ENCODE data around the gene ZSWIM6.

Gene ZSWIM6

DNA sequence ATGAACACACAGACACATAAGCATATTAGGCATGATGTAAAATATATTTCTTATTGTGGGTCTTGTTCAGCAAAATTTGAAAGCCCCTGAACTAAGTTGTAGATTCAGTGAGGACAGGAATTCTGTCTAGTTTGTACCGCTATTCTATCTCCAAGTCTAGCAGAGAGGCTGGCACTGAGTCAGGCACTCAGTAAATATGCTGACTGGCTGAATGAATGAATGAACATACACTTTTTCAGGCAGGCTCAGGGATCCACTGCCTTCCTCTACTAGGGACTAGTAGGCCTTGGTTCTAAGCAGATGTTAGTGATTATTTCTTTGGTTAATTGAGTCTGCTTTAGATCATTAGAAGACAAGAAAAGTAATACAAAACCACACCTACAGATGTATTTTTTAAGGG is 157.5 kb downstream of the ZSWIM6 start:
- no peak overlapping the region for H3K4me3 ChIP-seq (ENCODE audit: low read depth, low read length)
- TF ChIP-seq, protein P1, sequence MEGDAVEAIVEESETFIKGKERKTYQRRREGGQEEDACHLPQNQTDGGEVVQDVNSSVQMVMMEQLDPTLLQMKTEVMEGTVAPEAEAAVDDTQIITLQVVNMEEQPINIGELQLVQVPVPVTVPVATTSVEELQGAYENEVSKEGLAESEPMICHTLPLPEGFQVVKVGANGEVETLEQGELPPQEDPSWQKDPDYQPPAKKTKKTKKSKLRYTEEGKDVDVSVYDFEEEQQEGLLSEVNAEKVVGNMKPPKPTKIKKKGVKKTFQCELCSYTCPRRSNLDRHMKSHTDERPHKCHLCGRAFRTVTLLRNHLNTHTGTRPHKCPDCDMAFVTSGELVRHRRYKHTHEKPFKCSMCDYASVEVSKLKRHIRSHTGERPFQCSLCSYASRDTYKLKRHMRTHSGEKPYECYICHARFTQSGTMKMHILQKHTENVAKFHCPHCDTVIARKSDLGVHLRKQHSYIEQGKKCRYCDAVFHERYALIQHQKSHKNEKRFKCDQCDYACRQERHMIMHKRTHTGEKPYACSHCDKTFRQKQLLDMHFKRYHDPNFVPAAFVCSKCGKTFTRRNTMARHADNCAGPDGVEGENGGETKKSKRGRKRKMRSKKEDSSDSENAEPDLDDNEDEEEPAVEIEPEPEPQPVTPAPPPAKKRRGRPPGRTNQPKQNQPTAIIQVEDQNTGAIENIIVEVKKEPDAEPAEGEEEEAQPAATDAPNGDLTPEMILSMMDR (IDR thresholded peaks at IDR 0.05; ENCODE audit: insufficient read depth, low read length, missing control alignments), result no peak
- no peak for DNase-seq (ENCODE audit: low read depth, low spot score)
- CTCF ChIA-PET, result interaction anchor here (0.7 kb wide), 1 partner anchor 136 kb away, joined by 3 read pairs; no protein-coding TSS in a partner anchor
- POLR2A ChIA-PET, result no interaction called here

DNA sequence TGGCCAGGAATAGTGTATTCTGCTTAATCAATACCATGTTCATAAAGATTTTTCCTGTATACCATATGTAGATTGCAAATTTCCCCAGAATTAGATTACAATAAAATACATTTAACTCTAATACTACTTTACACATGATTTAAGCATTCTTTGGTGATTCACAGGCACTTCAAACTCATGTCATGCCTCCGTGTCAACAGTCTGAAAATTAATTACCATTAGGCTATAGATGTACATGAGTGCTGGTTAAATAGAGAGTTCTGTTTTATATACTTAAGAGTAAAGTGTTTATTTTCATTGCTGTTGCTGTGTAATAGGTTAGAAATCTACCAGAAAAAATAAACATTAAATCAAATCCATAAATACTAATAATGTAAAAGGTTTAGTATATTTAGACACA is 159.8 kb downstream of the ZSWIM6 start:
- POLR2A ChIA-PET, result no interaction called here

DNA sequence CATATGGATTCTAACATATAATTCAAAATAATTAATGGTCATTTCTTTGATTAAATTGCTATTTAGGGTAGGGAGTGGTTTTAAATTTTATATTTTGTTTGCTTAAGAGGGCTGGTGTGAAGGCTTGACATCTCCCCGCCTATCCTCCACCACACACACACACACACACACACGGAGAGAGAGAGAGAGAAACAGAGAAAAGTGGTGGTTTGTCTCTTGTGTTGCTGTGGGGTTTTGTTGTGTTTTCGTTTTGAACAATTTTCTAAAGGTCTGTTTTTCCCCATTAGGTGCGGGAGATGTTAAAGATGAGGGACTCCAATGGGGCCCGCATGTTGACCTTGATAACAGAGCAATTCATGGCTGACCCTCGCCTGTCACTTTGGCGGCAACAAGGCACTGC is 161.9 kb downstream of the ZSWIM6 start:
- TF ChIP-seq, protein P1 (IDR thresholded peaks at IDR 0.05; ENCODE audit: insufficient read depth, low read length, missing control alignments), result no peak
- POLR2A ChIA-PET, result no interaction called here

More for the DNA sequence above, 159.8 kb downstream of the ZSWIM6 start:
- H3K4me3 ChIP-seq (ENCODE audit: low read depth, low read length), result no peak overlapping the region
- TF ChIP-seq, protein P1 (IDR thresholded peaks at IDR 0.05; ENCODE audit: insufficient read depth, low read length, missing control alignments), result no peak
- no peak for DNase-seq (ENCODE audit: low read depth, low spot score)
- CTCF ChIA-PET, result interaction anchor here (1.0 to 1.6 kb wide), 3 partner anchors 10 to 167 kb away, joined by 3 to 4 read pairs (median 4); no protein-coding TSS in a partner anchor

DNA sequence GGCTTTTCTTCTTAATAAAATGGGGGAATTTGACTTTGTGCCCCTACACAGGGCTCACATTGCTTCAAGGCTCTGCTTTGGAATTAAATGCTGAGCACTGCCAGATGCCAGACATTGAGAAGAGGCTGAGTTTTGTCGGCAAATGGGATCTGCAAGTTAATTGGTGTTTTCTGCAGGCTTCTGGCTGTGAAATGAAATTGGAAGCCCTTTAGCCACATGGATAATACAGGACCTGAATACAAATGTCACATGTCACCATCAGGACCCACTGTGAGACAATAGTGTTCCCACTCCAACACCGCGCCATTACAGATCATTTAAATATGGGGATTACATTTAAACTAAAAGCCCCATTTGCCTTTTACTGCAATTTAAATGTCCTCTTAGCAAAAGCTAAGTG is 164.4 kb downstream of the ZSWIM6 start:
- ChIA-PET CTCF (no interaction called here), POLR2A (no interaction called here)
- no peak overlapping the region for H3K4me3 ChIP-seq (ENCODE audit: low read depth, low read length)
- no peak for DNase-seq (ENCODE audit: low read depth, low spot score)
- TF ChIP-seq, protein P1 (IDR thresholded peaks at IDR 0.05; ENCODE audit: insufficient read depth, low read length, missing control alignments), result no peak

More for the DNA sequence above, 161.9 kb downstream of the ZSWIM6 start:
- CTCF ChIA-PET, result no interaction called here
- no peak for DNase-seq (ENCODE audit: low read depth, low spot score)
- no peak overlapping the region for H3K4me3 ChIP-seq (ENCODE audit: low read depth, low read length)

DNA sequence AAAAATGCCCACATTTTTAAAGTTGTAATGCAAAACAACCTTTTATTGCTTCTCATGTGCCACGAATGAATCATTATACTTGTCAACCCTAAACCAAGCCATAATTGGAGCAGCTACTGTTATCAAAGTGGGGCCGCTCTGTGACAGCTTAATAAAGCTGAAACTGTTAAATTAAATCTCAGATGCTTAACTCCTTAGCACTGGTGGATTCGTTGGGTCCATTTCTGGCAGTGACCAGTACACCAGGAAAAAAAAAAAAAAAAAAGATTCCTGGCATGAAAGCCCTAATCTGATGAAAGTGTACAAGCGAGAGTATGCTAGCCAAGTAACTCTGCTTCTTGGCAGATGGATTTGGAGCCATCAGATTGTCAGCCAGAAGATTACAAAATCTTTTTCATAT is 164.8 kb downstream of the ZSWIM6 start:
- TF ChIP-seq, protein P1 (IDR thresholded peaks at IDR 0.05; ENCODE audit: insufficient read depth, low read length, missing control alignments), result no peak
- no peak overlapping the region for H3K4me3 ChIP-seq (ENCODE audit: low read depth, low read length)
- POLR2A ChIA-PET, result no interaction called here
- CTCF ChIA-PET, result no interaction called here
- no peak for DNase-seq (ENCODE audit: low read depth, low spot score)

DNA sequence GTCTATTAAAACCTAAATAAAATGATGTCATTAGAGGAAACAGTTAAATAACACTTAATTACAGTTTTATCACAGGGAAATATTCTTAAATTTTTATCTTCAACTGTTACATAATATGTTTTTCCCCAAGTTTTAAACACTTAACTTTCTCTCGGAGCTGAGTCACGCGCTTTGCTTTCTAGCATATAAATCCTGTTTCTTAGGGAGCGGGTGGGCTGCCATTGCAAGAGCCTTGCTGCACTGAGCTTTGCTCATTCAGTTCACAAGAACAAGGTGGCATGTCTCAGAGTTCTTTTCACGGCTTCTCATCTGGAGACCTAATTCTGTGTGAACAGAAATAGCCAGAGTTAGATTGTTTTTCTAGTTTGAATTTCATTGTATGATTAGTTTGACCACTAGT is 166.1 kb downstream of the ZSWIM6 start:
- CTCF ChIA-PET, result interaction anchor here (1.3 kb wide), 1 partner anchor 160 kb away, joined by 3 read pairs; no protein-coding TSS in a partner anchor
- TF ChIP-seq, protein P1 (IDR thresholded peaks at IDR 0.05; ENCODE audit: insufficient read depth, low read length, missing control alignments), result no peak
- POLR2A ChIA-PET, result no interaction called here
- no peak for DNase-seq (ENCODE audit: low read depth, low spot score)
- H3K4me3 ChIP-seq (ENCODE audit: low read depth, low read length), result no peak overlapping the region

Measured in AG04449 (cell line).